Ovary (tissue), 3 donors: Measurements from ENCODE around the gene DMAC2L.

Experiments
- POLR2A ChIP-seq: fragments of 450-650 bp; IDR thresholded peaks from one replicate; pipeline ENCODE4 v1.6.1; 2017; ENCODE audit warnings: antibody characterized with exemption, mild to moderate bottlenecking, moderate library complexity
- TF ChIP-seq, protein P1 (sequence below), 3 donors: fragments of 450-650 bp in 2 of 3; fragments of 200-600 bp in 1 of 3; IDR thresholded peaks; one replicate each; pipeline versions ENCODE4 v1.5.1 to v1.8.0; 2016 to 2022; ENCODE audit warnings: antibody characterized with exemption in 3 of 3, mild to moderate bottlenecking in 1 of 3
- donor health status: DM: no; HTN: no; CAD: no.

DNA sequence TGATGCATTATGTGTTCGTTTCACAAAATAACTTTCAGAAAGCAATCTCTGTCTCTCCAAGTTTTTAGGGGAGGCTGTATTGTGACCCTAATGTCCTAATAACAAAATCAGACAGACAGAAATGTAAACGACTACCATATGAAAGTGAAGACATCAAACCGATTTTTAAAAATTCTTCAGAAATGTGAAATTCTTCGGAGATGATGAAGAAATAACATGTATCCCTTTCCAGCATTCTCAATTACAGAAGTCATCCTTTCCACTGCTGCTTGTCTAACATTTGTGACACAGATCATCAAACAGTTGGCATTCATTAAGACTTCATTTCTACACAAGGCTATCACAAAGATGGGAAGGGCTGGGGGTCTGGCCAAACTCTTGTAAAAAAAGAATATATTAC lies 41.0 kb downstream of the DMAC2L start:
- TF ChIP-seq, protein P1, sequence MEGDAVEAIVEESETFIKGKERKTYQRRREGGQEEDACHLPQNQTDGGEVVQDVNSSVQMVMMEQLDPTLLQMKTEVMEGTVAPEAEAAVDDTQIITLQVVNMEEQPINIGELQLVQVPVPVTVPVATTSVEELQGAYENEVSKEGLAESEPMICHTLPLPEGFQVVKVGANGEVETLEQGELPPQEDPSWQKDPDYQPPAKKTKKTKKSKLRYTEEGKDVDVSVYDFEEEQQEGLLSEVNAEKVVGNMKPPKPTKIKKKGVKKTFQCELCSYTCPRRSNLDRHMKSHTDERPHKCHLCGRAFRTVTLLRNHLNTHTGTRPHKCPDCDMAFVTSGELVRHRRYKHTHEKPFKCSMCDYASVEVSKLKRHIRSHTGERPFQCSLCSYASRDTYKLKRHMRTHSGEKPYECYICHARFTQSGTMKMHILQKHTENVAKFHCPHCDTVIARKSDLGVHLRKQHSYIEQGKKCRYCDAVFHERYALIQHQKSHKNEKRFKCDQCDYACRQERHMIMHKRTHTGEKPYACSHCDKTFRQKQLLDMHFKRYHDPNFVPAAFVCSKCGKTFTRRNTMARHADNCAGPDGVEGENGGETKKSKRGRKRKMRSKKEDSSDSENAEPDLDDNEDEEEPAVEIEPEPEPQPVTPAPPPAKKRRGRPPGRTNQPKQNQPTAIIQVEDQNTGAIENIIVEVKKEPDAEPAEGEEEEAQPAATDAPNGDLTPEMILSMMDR (IDR thresholded peaks at IDR 0.05), result no peak
- no peak for TF ChIP-seq POLR2A
